ENCODE measurements around the gene ERMP1. TPM values are rescaled to one million over a fixed set of nuclear protein-coding genes. Genes with fewer than 3 reads are reported as not detected.

The ERMP1 gene
- total RNA-seq, 1 donor from 2014 or later = 20.3 TPM

DNA sequence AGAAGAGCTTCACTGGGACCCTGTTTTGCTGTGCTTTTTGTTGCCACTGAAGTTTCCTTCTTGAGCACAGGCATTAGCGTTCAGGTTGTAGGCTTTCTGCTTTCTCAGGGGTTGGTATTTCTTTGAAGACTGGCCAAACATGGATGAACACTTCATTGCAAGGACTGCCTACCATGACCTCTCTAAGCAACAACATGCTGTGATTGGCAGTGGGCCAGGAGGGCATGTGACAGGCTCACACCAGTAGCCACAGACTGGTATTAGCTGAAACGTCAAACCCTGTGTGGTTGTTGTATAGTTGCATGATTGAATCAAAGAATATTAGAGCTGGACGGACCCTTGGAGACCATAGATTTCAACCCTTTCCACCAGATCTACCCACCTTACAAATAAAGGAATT is 37.8 kb upstream of the ERMP1 start:
- no peak for DNase-seq (ENCODE audit: low spot score, unreplicated experiment)
- H3K36me3 Mint-ChIP-seq (ENCODE audit: insufficient read depth) = no peaks in the 10 kb centered on the region

DNA sequence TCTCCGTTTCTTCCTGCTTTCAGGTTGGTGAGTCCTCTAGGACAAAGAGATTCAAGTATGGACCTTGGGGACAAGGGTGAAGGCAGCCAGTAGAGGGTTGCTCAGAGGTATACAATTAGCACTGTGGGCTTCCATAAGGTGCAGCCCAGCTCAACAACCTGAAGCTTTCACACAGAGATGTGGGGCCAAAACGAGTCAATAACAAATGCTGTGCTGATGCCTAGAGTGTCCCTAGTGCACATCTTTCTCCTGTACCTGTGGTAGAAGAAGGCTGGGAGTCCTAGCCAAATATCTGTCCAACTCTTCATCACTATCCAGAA is 37.1 kb upstream of the ERMP1 start:
- no peak overlapping the region for H3K4me3 Mint-ChIP-seq (ENCODE audit: low read depth)
- no peaks in the 10 kb centered on the region for H3K9me3 Mint-ChIP-seq (ENCODE audit: low read depth)
- no peaks in the 10 kb centered on the region for H3K27me3 Mint-ChIP-seq
- TF ChIP-seq, protein P1, sequence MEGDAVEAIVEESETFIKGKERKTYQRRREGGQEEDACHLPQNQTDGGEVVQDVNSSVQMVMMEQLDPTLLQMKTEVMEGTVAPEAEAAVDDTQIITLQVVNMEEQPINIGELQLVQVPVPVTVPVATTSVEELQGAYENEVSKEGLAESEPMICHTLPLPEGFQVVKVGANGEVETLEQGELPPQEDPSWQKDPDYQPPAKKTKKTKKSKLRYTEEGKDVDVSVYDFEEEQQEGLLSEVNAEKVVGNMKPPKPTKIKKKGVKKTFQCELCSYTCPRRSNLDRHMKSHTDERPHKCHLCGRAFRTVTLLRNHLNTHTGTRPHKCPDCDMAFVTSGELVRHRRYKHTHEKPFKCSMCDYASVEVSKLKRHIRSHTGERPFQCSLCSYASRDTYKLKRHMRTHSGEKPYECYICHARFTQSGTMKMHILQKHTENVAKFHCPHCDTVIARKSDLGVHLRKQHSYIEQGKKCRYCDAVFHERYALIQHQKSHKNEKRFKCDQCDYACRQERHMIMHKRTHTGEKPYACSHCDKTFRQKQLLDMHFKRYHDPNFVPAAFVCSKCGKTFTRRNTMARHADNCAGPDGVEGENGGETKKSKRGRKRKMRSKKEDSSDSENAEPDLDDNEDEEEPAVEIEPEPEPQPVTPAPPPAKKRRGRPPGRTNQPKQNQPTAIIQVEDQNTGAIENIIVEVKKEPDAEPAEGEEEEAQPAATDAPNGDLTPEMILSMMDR (IDR thresholded peaks at IDR 0.05; ENCODE audit: unreplicated experiment) = no peak
- no peaks in the 10 kb centered on the region for H3K36me3 Mint-ChIP-seq (ENCODE audit: insufficient read depth)
- no peak overlapping the region for H3K27ac Mint-ChIP-seq
- H3K4me1 Mint-ChIP-seq (ENCODE audit: low read depth) = no peaks in the 10 kb centered on the region
- no peak for DNase-seq (ENCODE audit: low spot score, unreplicated experiment)

More for the DNA sequence above, 37.8 kb upstream of the ERMP1 start:
- TF ChIP-seq, protein P1 (IDR thresholded peaks at IDR 0.05; ENCODE audit: unreplicated experiment) = no peak
- H3K4me3 Mint-ChIP-seq (ENCODE audit: low read depth) = no peak overlapping the region
- H3K27ac Mint-ChIP-seq = no peak overlapping the region
- H3K9me3 Mint-ChIP-seq (ENCODE audit: low read depth) = no peaks in the 10 kb centered on the region
- H3K27me3 Mint-ChIP-seq = no peaks in the 10 kb centered on the region
- H3K4me1 Mint-ChIP-seq (ENCODE audit: low read depth) = no peaks in the 10 kb centered on the region

DNA sequence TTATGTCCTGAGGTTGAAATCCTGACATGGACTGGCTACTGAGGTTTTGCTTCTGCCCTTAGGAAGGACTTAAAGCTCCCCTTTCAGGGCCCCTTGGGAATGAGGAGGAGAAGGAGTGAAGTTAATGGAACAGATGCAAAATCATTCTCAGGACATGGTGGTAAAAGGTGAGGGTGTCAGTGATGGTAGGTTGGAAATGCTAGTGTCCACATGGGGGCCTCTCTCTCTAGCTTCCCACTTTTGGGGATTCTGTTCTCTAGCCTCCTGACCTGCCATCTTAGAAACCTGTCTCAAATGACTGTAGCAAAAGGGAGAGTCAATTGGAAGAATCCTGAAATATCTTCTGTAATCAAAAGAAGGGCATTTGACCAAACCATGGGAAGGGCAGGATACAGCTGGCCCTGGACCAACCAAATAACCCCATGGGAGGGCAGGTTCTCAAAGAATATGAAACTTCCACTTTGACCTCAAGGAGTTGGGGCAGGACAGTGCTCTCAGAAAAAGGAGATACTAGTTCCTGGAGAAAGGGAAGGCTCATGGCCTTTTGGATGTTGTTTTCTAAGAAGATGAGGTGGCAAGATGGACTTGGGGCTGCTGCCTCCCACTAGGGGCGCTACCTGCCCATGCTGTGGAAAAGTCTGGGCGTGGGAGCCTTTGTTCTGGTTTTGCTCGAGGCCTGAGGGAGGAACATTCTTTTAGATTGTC is 36.5 kb upstream of the ERMP1 start:
- Mint-ChIP-seq H3K4me1 (ENCODE audit: low read depth) (no peaks in the 10 kb centered on the region), H3K36me3 (ENCODE audit: insufficient read depth) (no peaks in the 10 kb centered on the region), H3K27ac (no peak overlapping the region), H3K9me3 (ENCODE audit: low read depth) (no peaks in the 10 kb centered on the region), H3K4me3 (ENCODE audit: low read depth) (no peak overlapping the region), H3K27me3 (no peaks in the 10 kb centered on the region)
- no peak for DNase-seq (ENCODE audit: low spot score, unreplicated experiment)
- TF ChIP-seq, protein P1 (IDR thresholded peaks at IDR 0.05; ENCODE audit: unreplicated experiment) = peak; percentile 37

DNA sequence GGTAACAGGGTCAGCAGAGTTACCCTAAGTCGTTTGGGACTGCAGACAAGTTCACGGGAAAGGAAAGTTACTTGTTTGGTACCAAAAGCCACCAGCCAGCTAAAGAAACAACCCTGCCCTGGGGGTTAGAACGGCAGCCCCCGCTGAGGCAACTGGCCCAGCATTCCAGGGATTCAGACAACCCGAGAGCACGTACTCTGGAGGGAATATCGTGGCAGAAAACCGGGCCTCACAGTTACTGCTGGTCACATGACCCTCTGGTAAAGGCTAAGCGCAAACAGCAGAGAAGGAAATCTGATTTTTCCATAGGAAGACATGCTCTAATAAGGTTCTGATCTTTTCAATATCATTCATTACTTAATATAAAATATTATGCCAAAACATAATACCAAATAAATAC is 35.3 kb upstream of the ERMP1 start:
- Mint-ChIP-seq H3K27ac (no peak overlapping the region), H3K4me3 (ENCODE audit: low read depth) (no peak overlapping the region), H3K27me3 (no peaks in the 10 kb centered on the region), H3K9me3 (ENCODE audit: low read depth) (no peaks in the 10 kb centered on the region), H3K36me3 (ENCODE audit: insufficient read depth) (no peaks in the 10 kb centered on the region), H3K4me1 (ENCODE audit: low read depth) (peaks cover 4% of the 10 kb centered on the region)
- DNase-seq (ENCODE audit: low spot score, unreplicated experiment) = no peak
- TF ChIP-seq, protein P1 (IDR thresholded peaks at IDR 0.05; ENCODE audit: unreplicated experiment) = no peak

DNA sequence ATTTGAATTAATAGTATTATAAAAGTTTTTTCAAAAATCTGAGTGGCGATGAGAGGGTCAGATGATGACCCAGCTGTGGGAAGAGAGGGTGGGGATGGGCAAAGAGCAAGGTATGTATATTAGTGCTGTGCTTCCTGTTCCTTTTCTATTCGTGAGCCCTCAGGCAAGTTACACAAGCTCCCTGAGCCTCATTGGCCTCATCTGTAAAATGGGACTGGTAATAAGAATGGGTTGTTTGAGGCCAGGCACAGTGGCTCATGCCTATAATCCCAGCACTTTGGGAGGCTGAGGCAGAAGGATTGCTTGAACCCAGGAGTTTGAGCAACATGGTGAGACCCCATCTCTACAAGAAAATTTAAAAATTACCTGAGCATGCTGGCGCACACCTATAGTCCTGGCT is 33.8 kb upstream of the ERMP1 start:
- Mint-ChIP-seq H3K9me3 (ENCODE audit: low read depth) (no peaks in the 10 kb centered on the region), H3K4me1 (ENCODE audit: low read depth) (peaks cover 4% of the 10 kb centered on the region), H3K27ac (no peak overlapping the region), H3K4me3 (ENCODE audit: low read depth) (no peak overlapping the region), H3K36me3 (ENCODE audit: insufficient read depth) (no peaks in the 10 kb centered on the region), H3K27me3 (no peaks in the 10 kb centered on the region)
- TF ChIP-seq, protein P1 (IDR thresholded peaks at IDR 0.05; ENCODE audit: unreplicated experiment) = no peak
- DNase-seq (ENCODE audit: low spot score, unreplicated experiment) = no peak
